Measurements from ENCODE around the gene OBSL1.
A peak's percentile ranks its signal among the peaks of the same experiment; 100 is the strongest.

OBSL1 gene

DNA sequence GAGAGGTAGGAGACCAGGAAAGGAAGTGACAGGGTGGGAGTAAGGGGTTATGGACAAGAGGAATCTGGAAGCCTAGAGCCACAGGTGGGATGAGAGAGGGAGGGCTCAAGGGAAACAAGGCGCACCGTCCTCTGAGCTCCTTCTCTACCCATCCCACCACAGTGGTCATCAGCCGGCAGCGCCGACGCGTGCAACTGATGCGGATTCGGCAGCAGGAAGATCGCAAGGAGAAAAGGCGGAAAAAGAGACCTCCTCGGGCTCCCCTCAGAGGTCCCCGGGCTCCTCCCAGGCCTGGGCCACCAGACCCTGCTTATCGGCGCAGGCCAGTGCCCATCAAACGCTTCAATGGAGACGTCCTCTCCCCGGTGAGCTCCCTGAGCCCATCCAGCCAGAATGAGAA lies 22.3 kb downstream of the OBSL1 start:
- no peak for DNase-seq

DNA sequence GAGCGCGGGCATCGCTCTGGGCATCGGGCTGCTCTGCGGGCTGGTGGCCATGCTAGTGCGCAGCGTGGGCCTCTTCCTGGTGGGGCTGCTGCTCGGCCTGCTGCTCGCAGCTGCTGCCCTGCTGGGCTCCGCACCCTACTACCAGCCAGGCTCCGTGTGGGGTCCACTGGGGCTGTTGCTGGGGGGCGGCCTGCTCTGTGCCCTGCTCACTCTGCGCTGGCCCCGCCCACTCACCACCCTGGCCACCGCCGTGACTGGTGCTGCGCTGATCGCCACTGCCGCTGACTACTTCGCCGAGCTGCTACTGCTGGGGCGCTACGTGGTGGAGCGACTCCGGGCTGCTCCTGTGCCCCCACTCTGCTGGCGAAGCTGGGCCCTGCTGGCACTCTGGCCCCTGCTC lies 23.7 kb downstream of the OBSL1 start:
- no peak for DNase-seq

DNA sequence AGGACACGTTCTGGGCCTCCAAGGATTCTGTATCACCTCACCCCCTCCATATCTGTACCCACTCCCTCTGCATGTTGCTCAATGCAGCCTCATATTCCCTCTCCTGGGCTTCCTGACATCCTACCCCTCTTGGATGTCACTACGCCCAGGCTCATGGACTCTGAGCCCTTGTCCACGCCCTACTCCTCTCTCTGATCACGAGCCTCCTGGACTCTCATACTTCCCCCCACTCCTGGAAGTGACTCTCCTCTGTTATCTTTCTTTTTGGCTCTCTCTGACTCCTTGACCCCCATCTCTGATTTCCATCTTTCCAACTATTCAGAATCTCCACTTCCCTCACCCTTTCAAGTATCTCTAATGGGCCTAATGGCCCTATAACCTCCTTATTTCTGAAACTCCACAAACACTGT lies 25.4 kb downstream of the OBSL1 start:
- DNase-seq = no peak

- DNase-seq = no peak
These were observed 25.9 kb downstream of the OBSL1 start for GRCh38 chr2:219545295-219545942.

- DNase-seq = no peak
These were observed 26.8 kb downstream of the OBSL1 start for GRCh38 chr2:219544567-219544966.

- peak; percentile 91 for DNase-seq
These were observed 27.6 kb downstream of the OBSL1 start, which contains the start of the genes CHPF and TMEM198 for GRCh38 chr2:219543596-219544358. Gene CHPF (minus strand): TSS chr2:219543809. CDS start chr2:219543538, 271 bp downstream. Gene TMEM198 (plus strand): TSS chr2:219544028. CDS start chr2:219544728, 700 bp downstream.

GRCh38 chr2:219542931-219543595 lies 28.3 kb downstream of the OBSL1 start:
- no peak for DNase-seq

DNA sequence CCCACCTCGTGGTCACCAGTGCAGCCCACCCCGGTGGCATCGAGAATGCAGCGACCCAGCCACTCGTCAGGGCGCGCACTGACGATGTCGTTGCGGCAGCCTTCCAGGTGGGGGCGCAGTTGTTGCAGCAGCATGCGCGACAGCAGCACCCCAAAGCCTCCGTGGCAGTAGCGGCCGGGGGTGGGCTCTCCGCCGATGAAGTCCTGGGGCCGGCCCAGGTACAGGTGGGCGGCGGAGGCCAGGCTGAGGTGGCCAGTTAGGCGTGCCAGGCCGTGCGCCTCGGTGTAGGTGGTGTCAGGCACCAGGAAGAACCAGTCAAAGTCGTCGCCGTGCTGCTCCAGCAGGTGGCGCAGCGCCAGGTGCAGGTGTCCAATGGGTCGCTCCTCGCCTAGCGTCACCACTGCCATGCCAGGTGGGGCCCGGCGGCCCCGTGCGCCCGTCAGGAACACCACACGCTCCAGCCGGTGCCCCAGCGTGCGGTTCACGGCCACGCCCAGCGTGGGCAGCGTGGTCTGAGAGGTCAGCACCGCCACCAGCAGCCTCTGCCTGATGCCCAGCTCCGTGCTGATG lies 29.6 kb downstream of the OBSL1 start:
- DNase-seq = peak; percentile 77

- DNase-seq = no peak
These were observed 30.4 kb downstream of the OBSL1 start for GRCh38 chr2:219540784-219541504.

GRCh38 chr2:219539926-219540678 lies 31.2 kb downstream of the OBSL1 start:
- DNase-seq = no peak

DNA sequence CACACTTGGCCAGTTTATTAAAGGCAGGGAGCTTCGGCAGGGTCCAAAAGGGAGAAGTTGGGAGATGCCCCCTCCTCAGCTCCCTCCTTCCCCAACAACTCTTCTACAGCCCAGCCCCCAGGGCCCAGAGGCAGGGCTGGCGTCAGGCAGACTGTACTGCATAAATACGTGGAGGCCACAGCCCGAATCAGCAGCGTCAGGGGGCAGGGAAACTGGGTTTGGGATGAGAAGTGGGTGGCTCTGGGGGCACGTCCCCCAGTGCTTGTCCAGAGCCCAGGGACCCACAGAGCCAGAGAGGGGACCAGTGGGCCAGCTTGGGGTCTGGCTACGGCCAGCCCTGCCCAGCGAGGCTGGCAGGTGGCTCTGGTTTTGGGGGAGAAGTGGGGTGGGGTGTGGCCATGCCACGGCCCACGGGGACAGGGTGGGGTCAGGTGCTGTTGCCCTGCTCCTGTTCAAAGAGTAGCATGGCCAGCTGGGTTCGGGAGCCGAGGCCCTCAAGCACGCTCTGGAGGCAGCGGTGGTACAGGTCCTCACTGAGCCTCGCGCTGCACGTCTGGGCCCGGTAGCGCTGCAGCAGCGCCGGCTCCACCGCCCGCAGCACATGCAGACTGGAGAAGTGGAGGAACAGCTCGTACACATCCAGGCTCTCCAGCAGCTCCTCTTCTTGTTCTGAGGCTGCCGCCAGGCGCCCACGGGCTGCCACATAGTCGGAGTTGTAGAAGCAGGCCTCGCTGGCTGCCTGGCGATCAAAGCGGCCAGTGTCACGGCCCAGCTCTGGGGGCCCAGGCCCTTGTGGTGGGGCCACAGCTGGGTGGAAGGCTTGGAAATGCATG lies 32.2 kb downstream of the OBSL1 start:
- no peak for DNase-seq

DNA sequence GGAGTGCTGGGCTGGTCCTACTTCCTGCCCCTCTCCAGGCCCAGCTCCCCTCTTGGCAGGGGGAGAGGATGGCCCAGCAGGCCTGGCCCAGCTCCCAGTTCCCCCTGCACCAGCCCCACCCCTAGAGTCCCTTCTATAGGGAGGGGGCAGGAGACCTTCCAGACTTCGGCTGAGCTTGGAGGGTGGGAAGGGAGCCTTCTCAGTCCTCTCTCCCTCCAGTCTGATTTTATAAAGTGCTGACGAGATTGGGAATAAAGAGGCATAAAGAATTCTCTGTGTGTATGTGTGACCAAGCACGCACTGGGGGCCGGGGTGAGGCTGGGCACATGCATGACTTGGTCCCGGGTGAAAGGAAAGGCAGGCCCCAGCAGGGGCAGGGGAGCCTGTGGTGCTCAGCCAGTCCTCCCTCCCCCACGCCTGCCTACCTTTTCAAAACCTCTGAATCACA lies 32.8 kb downstream of the OBSL1 start:
- DNase-seq = no peak

DNA sequence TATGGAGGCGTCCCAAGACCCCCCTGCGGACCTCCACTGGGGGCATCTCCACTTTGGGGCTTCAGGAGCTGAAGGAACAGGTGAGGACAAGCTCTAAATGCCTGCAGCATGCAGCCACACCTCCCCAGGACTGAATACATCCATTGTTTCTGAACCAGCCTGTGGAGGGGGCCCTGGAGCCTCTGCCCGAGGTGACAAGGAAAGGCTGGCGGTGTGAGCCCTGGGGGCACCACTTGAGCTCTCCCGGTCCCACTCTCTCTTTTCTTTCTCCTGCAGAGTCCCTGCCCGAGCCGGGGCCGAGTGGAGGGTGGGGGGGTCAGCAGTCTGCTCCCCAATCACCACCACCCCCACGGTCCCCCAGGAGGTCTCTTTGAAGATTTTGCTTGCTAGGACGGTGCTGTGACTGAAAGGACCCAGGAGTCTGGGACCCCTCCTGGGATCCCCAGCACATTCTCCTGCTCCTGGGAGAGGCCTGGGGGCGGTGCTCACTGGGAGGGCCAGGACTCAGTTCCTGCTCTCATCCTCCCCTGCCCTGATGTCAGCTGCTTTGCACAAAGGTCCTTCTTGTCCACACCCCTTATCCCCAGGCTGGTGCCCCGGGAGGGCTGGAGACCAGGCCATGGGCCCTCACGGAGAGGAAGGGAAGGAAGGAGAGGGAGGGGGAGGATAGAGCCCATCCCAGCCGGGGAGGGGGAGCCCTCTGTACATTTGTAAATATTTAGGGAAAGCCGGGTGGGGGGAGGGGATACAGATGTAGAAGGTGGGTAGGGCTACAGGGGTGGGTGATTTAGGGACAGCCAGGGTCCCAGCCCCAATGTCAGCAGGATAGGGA lies 33.5 kb downstream of the OBSL1 start:
- DNase-seq = no peak

GRCh38 chr2:219536967-219537366 lies 34.4 kb downstream of the OBSL1 start:
- no peak for DNase-seq

- DNase-seq = no peak
These were observed 34.9 kb downstream of the OBSL1 start for GRCh38 chr2:219536425-219536824.

GRCh38 chr2:219533930-219534661 lies 37.2 kb downstream of the OBSL1 start:
- no peak for DNase-seq

DNA sequence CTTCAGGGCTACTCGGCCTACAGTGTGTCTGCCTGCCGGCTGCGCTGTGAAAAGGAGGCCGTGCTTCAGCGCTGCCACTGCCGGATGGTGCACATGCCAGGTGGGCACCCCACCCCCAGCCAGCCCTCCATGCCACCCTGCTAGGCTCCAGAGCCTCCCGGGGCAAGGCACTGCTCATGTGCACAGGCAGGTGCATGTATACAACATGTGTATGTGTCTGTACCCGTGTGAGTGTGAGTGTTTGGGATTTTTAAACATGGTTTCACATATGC lies 39.0 kb downstream of the OBSL1 start:
- no peak for DNase-seq

- no peak for DNase-seq
These were observed 39.5 kb downstream of the OBSL1 start for GRCh38 chr2:219531639-219532377.
